Astrocyte of the hippocampus (primary cell): ENCODE data around the gene SARM1.

Experiments
- DNase-seq: peaks from one replicate; pipeline ENCODE4 v3.0.0; 2011; ENCODE audit warnings: low read depth, low spot score

The SARM1 gene

GRCh38 chr17:28341516-28341915 is 30.0 kb upstream of the SARM1 start:
- no peak for DNase-seq

DNA sequence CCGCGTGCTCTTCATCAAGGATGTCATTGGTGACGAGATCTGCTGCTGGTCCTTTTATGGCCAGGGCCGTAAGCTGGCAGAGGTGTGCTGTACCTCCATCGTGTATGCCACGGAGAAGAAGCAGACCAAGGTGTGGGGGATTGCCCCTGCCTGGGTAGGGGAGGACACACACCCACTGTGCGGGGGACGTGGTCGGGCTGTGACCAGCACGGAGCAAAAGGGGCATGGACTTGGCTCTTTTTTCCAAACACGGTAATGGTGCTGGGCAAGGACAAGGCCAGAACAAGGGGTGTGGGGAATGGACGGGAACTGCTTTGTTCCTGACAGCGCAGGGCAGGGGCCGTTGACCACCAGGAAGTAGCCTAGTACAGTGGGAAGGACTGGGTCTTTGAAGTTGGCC is 29.2 kb upstream of the SARM1 start:
- DNase-seq: no peak

- DNase-seq: no peak
These were observed 28.0 kb upstream of the SARM1 start for GRCh38 chr17:28343491-28343932.

DNA sequence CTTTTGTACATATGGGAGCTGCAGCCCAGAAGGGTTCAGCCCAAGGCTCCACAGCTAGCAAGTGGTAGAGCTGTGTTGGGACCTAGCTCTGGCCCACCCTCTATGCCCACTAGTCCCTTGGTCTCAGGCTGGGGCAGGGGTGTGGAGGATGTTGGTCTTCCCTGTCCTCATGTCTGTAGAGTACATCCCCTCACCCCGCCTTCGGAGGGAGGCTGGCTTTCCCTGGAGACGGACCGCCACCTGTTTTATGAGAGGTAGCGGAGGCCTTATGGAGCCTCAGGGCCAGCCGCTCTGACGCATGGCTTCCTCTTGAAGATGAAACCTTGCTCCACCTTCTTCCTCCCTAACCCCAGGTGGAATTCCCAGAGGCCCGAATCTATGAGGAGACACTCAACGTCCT is 27.5 kb upstream of the SARM1 start:
- DNase-seq: no peak

DNA sequence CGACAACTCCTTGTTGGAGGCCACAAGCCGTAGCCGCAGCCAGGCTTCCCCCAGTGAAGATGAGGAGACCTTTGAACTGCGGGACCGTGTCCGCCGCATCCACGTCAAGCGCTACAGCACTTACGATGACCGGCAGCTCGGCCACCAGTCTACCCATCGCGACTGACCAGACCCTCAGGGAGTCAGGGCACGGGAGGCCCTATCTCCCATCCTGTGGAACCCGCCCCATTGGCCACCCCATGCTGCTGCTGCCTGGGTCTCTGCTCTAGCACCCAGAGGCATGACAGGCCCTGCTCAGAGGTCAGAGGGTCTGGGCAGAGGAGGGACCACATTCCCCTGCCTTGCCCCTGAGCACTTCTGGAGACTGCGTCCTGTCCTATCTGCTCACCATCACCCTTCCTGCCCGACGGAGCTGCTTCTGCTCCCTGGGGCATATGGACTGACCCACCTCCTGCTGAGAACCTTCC is 27.0 kb upstream of the SARM1 start:
- no peak for DNase-seq

- DNase-seq: peak; percentile 77
These were observed 25.9 kb upstream of the SARM1 start for GRCh38 chr17:28345419-28346198.

- peak; percentile 69 for DNase-seq
These were observed 25.3 kb upstream of the SARM1 start for GRCh38 chr17:28346199-28346580.

DNA sequence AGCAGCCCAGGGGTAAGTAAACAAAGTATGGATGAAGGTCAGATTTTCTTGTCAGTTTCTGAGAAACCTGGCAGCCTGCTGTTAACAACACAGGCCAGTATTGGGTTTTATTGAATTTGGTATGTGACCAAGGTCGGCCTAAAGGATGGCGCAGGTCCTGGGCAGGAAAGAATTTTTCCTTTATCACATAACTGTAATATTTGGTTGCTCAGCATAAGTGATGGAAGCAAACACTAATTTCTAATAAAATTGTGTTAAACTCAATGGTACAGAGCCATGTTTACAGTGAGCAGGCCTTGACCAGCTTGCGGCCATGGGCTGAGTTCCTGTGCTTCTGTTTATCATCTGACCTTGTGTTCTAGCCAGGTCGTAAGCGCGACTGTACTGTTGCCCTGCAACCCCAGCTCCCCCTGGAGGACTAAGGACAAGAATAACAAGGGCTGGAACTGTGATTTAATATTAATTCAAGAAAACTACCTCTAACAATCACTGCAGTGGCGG is 24.7 kb upstream of the SARM1 start:
- DNase-seq: no peak

DNA sequence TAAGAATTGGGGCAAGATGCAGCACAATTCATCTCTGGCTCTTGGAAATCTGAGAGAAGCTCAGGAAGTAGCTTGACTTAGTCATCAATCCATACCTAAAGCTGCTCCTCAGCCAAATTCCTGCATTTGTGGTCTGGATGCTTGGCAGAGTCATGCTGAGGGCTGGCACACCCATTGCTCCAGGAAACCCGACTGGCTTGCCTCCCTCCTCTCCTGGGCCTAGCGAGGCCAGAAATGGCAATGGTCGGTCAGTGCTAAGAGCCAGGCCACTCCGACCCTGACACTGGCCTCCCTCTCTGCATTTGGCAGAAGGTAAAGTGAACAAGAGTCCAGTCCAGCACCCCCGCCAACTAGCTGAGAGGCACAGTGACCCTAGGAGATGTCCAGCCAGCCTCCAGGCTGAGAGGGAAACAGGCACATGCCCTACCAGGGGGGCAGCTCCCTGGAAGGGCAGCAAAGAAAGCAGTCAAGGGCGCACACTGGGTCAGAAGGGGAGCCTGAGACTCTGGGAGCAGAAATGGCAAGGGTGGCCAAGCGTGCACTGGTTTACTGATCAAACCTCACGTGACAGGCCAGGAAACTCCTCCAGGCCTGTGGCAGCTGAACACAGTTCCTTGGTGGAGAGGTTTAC is 24.1 kb upstream of the SARM1 start:
- peak; percentile 96 for DNase-seq

GRCh38 chr17:28348979-28349378 is 22.5 kb upstream of the SARM1 start:
- DNase-seq: no peak

- DNase-seq: no peak
These were observed 21.2 kb upstream of the SARM1 start for GRCh38 chr17:28350271-28350670.

DNA sequence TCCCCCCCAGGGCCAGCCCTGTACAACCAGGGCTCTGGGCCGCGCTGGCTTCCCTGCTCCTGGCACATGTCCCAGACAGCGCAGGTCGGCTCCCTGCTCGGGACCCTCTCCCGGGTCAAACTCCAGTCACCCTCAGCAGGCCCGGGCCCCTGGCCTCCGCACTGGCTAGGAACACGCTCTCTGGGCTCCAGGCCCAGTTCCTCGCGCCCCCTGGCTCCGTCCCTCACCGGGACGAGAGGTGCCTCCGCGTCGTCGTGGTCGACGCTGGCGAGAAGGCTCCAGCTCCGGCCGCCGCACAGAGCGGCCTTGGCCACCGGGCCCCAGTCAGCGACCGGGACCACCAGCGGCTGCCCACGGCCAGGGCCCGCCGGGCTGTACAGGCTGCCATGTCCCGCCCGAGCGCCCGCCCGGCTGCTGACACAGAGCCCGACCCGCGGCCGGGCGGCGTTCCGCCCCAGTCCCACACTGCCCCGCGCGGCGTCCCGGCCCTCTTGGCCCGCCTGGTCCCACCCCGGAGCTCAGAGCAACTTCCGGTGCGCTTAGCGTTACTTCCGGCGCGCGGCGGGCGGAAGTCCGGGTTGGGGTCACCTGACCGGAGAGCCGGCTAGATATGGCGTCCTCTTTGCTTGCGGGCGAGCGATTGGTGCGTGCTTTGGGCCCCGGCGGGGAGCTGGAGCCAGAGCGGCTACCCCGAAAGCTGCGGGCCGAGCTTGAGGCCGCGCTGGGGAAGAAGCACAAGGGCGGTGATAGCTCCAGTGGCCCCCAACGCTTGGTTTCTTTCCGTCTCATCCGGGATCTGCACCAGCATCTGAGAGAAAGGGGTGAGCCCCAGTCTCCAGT is 14.2 kb upstream of the SARM1 start, which contains the start of gene POLDIP2:
TSS of gene POLDIP2 (minus strand) at position 467 of the 840 bp plus-strand sequence. CDS start at position 388, 79 bp downstream.
- DNase-seq: peak; percentile 98

DNA sequence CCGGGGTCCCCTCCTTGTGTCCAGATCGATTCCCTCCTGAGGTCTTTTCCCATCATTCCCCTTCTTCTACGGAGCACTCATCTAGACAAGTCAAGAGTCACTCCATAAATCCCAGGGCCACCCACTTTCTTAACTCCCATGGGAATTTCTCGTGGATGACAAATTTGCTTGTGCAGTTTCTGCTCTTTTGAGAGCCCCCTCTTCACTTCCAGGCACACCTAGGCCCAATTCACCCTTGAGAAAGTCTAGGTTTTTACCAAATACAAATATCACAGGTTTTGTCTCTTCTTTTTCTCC is 13.6 kb upstream of the SARM1 start:
- DNase-seq: no peak

- DNase-seq: no peak
These were observed 8.3 kb upstream of the SARM1 start for GRCh38 chr17:28363186-28363585.

DNA sequence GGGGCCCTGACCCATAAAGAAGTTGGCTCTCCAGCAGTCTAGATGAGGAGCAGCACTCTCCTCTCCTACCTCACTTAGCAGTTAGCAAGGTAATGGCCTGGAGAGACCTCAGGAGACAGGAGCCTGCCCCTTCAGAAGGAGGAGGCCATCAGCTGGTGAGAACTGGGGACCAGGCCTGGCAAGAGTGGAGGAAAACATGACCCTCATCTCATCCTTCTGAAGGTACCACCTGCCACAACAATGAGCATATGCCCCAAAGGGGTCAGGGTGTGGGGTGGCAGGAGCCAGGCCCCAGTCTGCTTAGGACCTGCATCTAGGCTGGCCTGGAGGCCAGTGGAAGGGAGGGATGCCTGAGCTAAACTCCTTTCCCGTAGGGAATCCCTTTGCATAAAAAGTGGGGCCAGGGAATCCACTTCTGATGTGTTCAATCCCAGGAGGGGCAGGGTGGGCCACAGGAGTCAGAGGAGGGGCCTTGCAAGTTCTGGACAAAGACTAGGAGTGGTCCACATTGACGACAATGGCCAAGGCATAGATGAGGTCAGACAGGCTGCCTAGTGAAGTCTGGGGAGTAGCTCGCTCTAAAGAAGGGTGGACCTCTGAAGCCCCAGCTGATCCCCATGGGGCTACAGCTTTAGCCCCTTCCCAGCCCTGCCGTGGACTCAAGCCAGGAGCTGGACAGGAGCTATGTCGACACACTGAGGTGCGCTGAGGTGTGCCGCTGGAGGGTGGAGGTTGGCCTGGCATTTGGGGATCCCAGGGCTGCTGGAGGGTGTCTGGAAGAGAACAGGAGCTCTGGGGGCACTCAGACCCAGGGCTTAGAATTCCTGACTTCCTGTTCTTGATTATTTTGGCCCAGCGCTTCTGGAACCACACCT is 7.5 kb upstream of the SARM1 start:
- DNase-seq: no peak

GRCh38 chr17:28364665-28365363 is 6.7 kb upstream of the SARM1 start, which contains the start of gene SEBOX:
Gene SEBOX (minus strand): TSS chr17:28365199. CDS start chr17:28365151, 48 bp downstream.
- DNase-seq: no peak

GRCh38 chr17:28365487-28365886 is 6.0 kb upstream of the SARM1 start:
- DNase-seq: no peak

DNA sequence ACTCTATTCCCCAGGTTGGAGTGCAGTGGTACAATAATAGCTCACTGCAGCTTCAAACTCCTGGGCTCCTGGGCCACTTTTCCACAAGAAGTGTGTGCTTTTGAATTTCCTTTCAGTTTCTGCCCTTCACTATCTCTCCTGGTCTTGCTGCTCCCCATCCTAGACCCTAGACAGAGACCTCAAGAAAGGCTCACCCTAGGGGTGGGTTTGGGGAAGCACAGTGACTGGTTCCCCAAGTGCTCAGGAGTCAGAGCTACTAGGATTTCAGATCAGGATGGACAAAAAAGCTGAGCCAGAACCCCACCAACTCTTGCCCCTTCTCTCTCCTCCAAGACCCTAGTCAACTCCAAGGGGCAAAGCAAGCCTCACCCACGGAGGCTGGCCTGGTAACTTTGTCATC is 4.9 kb upstream of the SARM1 start:
- no peak for DNase-seq

- no peak for DNase-seq
These were observed 3.7 kb upstream of the SARM1 start for GRCh38 chr17:28367641-28368305.

DNA sequence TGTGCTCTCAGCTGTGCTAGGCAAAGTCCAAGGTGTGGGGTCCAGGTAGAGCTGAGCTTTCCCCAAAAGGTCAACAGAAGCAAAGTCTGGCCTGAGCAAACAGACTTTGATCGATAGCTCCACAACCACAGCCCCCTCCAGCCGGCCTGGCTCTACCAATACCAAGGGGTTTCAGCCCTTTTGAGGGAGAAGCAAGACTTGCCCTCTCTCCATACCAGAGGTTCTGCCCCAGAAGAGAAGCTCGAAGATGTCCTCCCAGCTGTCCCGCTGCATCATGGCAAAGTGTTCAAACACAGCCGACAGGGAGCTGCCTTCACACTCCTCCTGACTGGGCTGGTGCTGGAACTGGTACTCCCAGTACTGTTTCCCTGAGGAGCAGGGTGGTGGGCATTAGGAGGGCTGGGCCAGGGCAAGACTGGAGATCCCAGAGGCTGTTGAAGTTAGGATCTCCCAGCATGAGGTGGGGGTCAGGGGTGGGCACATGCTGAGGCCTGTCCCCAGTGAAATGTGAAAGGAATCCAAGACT is 3.1 kb upstream of the SARM1 start:
- no peak for DNase-seq
